K562 (cell line): ENCODE results near the gene CSNK1D. TPM values are rescaled to one million over a fixed set of nuclear protein-coding genes. Genes with fewer than 3 reads are reported as not detected.

ENCODE experiments used
- ARID4B ChIP-seq: sonication (generic); formaldehyde crosslinking; IDR thresholded peaks from 2 replicates; pipeline ENCODE4 v1.8.0; 2022; ENCODE audit warnings: mild to moderate bottlenecking, missing genetic modification reagents
- CUX1 ChIP-seq: fragments of 200-800 bp; sonication (Bioruptor generic); IDR thresholded peaks from 2 replicates; pipeline ENCODE4 v1.6.1; 2016; ENCODE audit warnings: missing genetic modification characterization, missing compliant biosample characterization
- E2F8 ChIP-seq: fragments of 450-650 bp; IDR thresholded peaks from 2 replicates; pipeline ENCODE4 v1.7.1; 2018; ENCODE audit warnings: mild to moderate bottlenecking, low read depth; ENCODE audit not compliant: partially characterized antibody
- EP400 ChIP-seq: fragments of 450-650 bp; IDR thresholded peaks from 2 replicates; pipeline ENCODE4 v1.6.1; 2017; ENCODE audit warnings: antibody characterized with exemption, mild to moderate bottlenecking, moderate library complexity
- HES1 ChIP-seq: fragments of 450-650 bp; IDR thresholded peaks from 2 replicates; pipeline ENCODE4 v1.6.1; 2016; ENCODE audit warnings: low read depth, mild to moderate bottlenecking, moderate library complexity
- HMGXB4 ChIP-seq: sonication (generic); formaldehyde crosslinking; IDR thresholded peaks from 2 replicates; pipeline ENCODE4 v1.8.1; 2023; ENCODE audit warnings: mild to moderate bottlenecking, missing genetic modification reagents
- NEUROD1 ChIP-seq: fragments of 150-350 bp; IDR thresholded peaks from 2 replicates; pipeline ENCODE4 v1.6.1; 2014; ENCODE audit warnings: borderline replicate concordance, low read length, low read depth; ENCODE audit not compliant: partially characterized antibody
- NR1H2 ChIP-seq: sonication (generic); formaldehyde crosslinking; IDR thresholded peaks from 2 replicates; pipeline ENCODE4 v1.4.0; 2020; ENCODE audit warnings: mild to moderate bottlenecking, missing genetic modification reagents
- ZNF57 ChIP-seq: fragments of 450-650 bp; formaldehyde crosslinking; IDR thresholded peaks from 2 replicates; pipeline ENCODE4 v1.4.0; 2020; ENCODE audit warnings: mild to moderate bottlenecking, moderate library complexity
- polyA plus RNA-seq, 8 experiments: library from polyadenylated mRNA; depleted of rRNA in 4 of 8; stranded (reverse) in 5 of 8; unstranded in 3 of 8; fragments of >200 nt; fragmentation: Nextera tagmentation in 2 of 8; fragmentation: Illumina TruSeq in 1 of 8; extraction: Ambion mirVana in 2 of 8; extraction: Trizol in 1 of 8; gene quantifications; 2 replicates each; pipeline versions ENCODE4 v1.2.1 to v1.2.3, GENCODE V29; 2011 to 2014; ENCODE audit warnings: inconsistent platforms in 1 of 8, missing spikeins in 1 of 8
- total RNA-seq, 7 experiments: library from RNA; depleted of rRNA in 6 of 7; stranded (reverse); fragments of >200 nt in 6 of 7; fragmentation: Illumina TruSeq in 2 of 7; extraction: Trizol in 2 of 7; gene quantifications; 2 replicates each; pipeline versions ENCODE4 v1.2.1 to v1.2.3, GENCODE V29; 2011 to 2021; ENCODE audit warnings: low replicate concordance in 1 of 7

The CSNK1D gene
- total and polyA plus RNA-seq, 9 of the 15 experiments (the other 6 are each of a cell fraction or from before 2014, with no cell fraction given): 6.5 to 133 (median 41.3) TPM

GRCh38 chr17:82212331-82213250 lies 60.9 kb downstream of the CSNK1D start, which contains the start of gene CCDC57 (continued):
- no peak for TF ChIP-seq CUX1
- TF ChIP-seq HMGXB4 (CRISPR knock-in tag): no peak
- TF ChIP-seq NEUROD1: peak; percentile 92
- peak; percentile 95; the same call in 1 of the 2 replicates for TF ChIP-seq ARID4B (CRISPR knock-in tag)
- TF ChIP-seq HES1: no peak
- 0 out of 2 replicates have a peak, but pooled peaks have one; percentile 46 for TF ChIP-seq NR1H2 (CRISPR knock-in tag)
- TF ChIP-seq E2F8: no peak
- TF ChIP-seq EP400: peak; percentile 47; the same call in 1 of the 2 replicates
- TF ChIP-seq ZNF57 (CRISPR knock-in tag): no peak
